ENCODE data around the gene XRN1.
"Not testable (repeated sequence)": the region's sequence is repeated elsewhere in the genome, so short reads cannot be mapped to it uniquely, and the experiment has no call there.

XRN1 gene

DNA sequence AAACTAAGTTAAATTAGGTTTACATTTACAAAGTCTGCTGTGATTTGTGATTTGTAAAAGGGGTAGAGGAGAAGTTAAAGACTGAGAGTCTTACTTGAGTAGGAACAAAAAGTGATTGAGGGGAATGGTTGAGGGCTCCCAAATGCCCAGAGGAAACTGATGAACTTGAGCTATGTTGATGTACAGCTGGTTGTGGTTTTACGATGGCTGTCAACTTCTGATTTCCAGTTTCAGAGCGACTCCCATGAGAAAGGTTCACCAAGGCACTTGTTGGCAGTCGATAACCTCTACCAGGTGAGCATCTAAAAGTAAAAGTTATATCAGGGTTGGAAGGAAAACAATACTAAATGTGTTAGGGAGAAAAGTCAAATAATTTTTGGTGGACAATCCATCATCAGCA lies 91.0 kb downstream of the XRN1 start:
- TF ChIP-seq, protein P1, sequence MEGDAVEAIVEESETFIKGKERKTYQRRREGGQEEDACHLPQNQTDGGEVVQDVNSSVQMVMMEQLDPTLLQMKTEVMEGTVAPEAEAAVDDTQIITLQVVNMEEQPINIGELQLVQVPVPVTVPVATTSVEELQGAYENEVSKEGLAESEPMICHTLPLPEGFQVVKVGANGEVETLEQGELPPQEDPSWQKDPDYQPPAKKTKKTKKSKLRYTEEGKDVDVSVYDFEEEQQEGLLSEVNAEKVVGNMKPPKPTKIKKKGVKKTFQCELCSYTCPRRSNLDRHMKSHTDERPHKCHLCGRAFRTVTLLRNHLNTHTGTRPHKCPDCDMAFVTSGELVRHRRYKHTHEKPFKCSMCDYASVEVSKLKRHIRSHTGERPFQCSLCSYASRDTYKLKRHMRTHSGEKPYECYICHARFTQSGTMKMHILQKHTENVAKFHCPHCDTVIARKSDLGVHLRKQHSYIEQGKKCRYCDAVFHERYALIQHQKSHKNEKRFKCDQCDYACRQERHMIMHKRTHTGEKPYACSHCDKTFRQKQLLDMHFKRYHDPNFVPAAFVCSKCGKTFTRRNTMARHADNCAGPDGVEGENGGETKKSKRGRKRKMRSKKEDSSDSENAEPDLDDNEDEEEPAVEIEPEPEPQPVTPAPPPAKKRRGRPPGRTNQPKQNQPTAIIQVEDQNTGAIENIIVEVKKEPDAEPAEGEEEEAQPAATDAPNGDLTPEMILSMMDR (conservative IDR thresholded peaks at IDR 0.05; ENCODE audit: control insufficient read depth, insufficient read depth, low read depth, low read length): no peak
- no peak overlapping the region for H3K4me3 ChIP-seq (ENCODE audit: control insufficient read depth, low read depth, low read length)
- no peak for DNase-seq (ENCODE audit: low read depth)

DNA sequence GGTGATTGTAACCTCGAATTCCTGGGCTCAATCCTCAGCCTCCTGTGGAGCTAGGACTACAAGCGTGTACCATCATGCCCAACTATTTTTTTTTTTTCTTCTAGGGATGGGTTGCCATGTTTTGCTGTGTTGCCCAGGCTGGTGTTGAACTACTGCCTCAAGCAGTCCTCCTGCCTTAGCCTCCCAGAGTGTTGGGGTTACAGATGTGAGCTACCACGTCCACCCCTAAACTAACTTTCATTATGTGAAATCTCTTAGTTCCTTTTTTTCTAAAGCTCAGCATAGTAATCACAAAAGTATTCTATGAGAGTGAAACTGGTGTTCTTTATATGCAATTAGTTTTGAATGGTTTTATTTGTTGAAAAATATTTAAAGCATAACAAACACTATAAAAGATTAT lies 92.1 kb downstream of the XRN1 start:
- H3K4me3 ChIP-seq (ENCODE audit: control insufficient read depth, low read depth, low read length): no peak overlapping the region
- DNase-seq (ENCODE audit: low read depth): no peak
- TF ChIP-seq, protein P1 (conservative IDR thresholded peaks at IDR 0.05; ENCODE audit: control insufficient read depth, insufficient read depth, low read depth, low read length): no peak

DNA sequence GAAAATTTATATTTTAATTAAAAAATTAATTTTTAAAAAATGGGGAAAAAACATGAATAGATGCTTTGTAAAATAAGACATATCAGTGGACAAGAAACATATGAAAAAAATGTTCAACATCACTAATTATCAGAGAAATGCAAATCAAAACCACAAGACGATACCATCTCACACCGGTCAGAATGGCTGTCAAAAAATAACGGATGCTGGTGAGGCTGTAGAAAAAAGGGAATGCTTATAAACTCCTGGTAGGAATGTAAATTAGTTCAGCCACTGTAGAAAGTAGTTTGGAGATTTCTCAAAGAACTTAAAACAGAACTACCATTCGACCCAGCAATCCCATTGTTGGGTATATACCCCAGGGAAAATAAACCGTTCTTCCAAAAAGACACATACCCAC lies 93.8 kb downstream of the XRN1 start:
- TF ChIP-seq, protein P1 (conservative IDR thresholded peaks at IDR 0.05; ENCODE audit: control insufficient read depth, insufficient read depth, low read depth, low read length): no peak
- no peak overlapping the region for H3K4me3 ChIP-seq (ENCODE audit: control insufficient read depth, low read depth, low read length)
- no peak for DNase-seq (ENCODE audit: low read depth)

DNA sequence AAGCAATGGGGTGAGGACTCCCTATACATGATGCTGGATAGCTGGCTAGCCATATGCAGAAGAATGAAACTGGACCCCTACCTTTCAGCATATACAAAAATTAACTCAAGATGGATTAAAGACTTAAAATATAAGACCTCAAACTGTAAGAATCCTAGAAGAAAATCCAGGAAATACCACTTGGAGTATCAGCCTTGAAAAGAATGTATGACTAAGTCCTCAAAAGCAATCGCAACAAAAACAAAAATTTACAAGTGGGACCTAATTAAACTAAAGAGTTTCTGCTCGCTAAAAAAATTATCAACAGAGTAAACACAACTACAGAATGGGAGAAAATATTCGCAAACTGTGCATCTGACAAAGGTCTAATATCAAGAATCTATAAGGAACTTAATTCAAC lies 94.3 kb downstream of the XRN1 start:
- no peak for DNase-seq (ENCODE audit: low read depth)
- TF ChIP-seq, protein P1 (conservative IDR thresholded peaks at IDR 0.05; ENCODE audit: control insufficient read depth, insufficient read depth, low read depth, low read length): no peak
- no peak overlapping the region for H3K4me3 ChIP-seq (ENCODE audit: control insufficient read depth, low read depth, low read length)

DNA sequence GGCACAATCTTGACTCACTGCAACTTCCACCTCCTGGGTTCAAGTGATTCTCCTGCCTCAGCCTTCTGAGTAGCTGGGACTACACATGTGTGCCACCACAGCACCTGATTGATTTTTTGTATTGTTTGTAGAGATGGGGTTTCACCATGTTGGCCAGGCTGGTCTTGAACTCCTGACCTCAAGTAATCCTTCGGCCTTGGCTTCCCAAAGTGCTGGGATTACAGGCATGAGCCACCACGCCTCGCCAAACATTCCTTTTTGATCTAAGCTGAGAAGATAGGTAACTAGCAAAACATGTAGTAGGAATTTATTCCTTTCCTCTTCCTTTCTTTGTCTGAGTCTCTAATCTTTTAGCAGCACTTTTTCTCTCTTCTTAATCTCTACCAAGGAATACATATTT lies 95.1 kb downstream of the XRN1 start:
- not testable (repeated sequence) for DNase-seq (ENCODE audit: low read depth); H3K4me3 ChIP-seq (ENCODE audit: control insufficient read depth, low read depth, low read length)

DNA sequence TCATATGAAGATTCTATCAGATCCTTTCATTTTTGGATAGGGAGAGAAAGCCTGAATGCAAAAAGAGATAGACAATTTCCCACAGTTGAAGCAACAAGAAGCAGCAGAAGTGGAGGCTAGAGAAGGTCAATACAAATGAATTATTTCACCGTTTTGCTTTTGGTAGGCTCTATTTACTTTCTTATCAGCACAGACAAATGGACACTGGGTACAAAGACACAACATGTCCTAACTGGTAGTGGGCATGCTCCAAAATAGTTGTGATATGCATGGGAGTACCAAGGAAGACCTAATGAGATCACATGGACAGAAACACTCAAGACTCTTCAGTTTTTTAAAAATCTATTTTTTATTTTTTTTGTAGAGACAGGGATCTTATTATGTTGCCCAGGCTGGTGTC lies 99.4 kb downstream of the XRN1 start:
- no peak overlapping the region for H3K4me3 ChIP-seq (ENCODE audit: control insufficient read depth, low read depth, low read length)
- TF ChIP-seq, protein P1 (conservative IDR thresholded peaks at IDR 0.05; ENCODE audit: control insufficient read depth, insufficient read depth, low read depth, low read length): no peak
- DNase-seq (ENCODE audit: low read depth): no peak

DNA sequence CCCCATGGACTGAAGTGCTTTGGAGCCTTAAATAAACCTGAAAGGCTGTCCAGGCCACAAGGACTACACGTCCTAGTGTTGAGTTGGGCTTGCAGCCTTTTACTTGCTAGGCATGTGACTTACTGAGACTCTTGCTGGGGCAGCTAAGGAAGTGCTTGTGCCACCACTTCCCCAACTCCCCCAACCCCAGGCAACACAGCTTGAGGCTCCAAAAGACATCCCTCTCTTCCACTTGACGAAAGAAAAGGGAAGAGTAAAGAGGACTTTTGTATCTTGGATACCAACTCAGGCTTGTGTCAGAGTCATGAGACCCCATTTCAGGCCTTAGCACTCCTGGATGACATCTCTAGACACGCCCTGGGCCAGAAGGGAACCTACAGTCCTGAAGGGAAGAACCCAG lies 109.8 kb downstream of the XRN1 start:
- TF ChIP-seq, protein P1 (conservative IDR thresholded peaks at IDR 0.05; ENCODE audit: control insufficient read depth, insufficient read depth, low read depth, low read length): no peak
- no peak for DNase-seq (ENCODE audit: low read depth)
- H3K4me3 ChIP-seq (ENCODE audit: control insufficient read depth, low read depth, low read length): no peak overlapping the region
